ENCODE measurements around the gene FYCO1. TPM values are rescaled to one million over a fixed set of nuclear protein-coding genes. Genes with fewer than 3 reads are reported as not detected.

FYCO1 gene
- total RNA-seq, 1 donor from 2014 or later = 7.9 TPM

DNA sequence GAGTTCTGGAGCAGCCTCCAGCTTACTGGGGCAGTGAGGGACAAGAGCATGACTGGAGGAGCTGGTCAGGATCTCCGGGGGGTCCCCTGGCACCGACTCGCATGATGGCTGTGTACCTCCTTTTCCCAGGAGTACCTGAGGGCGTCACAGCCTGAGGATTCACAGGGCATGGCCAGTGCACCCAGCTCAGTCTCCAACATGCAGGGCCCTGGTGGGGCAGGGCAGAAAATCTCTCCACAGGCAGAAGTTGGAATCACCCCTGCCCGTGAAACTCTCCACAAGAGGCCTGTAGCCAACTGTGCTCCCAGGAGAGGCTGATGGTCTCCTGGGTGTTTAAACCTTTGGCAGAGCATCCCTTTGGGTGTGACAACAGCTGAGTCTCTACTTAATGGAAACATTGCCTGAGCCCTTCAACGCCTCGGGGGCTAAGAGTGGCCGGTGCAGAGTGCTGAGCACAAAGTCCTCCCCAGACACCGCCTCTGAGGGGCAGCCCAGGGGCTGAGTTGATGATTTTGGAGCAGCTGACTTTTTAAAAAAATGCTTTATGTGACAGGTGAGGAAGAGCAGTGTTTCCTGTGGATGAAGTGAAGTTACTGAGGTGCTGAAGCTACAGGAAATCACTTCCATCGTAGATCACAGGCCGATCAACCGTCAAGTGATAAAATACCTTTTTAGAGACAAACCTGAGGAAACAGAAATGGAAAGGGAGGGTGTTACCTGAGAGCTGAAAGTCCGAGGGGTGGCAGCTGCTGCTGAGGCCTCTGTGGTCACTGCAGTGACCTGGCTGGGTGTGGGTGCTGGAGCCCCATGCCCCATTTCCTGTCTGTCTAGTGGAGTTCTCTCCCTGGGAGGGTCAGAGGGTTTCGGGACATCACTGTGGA lies 74.2 kb downstream of the FYCO1 start:
- no peak overlapping the region for H3K4me3 ChIP-seq (ENCODE audit: low read depth, low read length)
- no peaks in the 10 kb centered on the region for H3K27me3 ChIP-seq (ENCODE audit: control insufficient read depth, insufficient read depth, low read length)
- TF ChIP-seq, protein P1, sequence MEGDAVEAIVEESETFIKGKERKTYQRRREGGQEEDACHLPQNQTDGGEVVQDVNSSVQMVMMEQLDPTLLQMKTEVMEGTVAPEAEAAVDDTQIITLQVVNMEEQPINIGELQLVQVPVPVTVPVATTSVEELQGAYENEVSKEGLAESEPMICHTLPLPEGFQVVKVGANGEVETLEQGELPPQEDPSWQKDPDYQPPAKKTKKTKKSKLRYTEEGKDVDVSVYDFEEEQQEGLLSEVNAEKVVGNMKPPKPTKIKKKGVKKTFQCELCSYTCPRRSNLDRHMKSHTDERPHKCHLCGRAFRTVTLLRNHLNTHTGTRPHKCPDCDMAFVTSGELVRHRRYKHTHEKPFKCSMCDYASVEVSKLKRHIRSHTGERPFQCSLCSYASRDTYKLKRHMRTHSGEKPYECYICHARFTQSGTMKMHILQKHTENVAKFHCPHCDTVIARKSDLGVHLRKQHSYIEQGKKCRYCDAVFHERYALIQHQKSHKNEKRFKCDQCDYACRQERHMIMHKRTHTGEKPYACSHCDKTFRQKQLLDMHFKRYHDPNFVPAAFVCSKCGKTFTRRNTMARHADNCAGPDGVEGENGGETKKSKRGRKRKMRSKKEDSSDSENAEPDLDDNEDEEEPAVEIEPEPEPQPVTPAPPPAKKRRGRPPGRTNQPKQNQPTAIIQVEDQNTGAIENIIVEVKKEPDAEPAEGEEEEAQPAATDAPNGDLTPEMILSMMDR (IDR thresholded peaks at IDR 0.05; ENCODE audit: insufficient read depth, low read length, severe bottlenecking) = no peak
- FAIRE-seq (no peak), DNase-seq (ENCODE audit: low read depth) (no peak)
- no peaks in the 10 kb centered on the region for H3K36me3 ChIP-seq (ENCODE audit: control insufficient read depth, insufficient read depth, low read length)

DNA sequence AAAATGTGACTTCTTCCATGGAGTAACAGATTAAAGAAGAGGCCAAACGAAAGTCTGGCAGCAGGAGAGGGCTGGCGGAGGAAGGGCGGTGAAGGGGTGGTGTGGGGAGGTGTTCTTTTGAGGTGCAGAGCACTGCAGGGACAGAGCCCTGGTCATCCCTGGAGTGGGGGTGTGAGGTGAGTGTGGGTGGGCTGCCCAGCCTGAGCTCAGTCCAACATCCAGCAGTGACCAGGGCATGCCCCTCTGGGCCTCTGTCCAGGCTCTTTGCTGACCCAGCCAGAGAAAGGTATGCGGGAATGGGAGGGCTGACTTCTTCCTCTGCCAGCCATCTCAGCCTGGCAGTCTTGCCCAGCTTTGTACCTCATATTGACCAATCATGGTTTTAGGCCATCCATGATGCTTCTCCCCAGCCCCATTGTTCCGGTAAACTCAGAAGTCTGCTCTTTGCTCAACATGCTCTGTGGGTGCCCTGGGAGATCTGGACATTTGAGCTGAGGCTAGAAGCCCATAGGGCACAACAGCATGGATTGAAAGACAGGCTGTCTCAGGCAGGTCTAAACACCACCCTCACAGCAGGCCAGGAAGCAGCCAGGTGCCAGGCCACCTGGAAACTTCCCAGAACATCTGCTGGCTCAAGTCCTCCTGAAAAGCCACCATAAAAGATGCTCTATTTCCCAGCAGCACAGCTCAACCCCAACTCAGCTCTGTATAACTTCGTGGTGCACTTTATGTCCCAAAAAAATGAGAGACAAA lies 78.3 kb downstream of the FYCO1 start:
- peak; percentile 27 for DNase-seq (ENCODE audit: low read depth)
- no peak overlapping the region for H3K4me3 ChIP-seq (ENCODE audit: low read depth, low read length)
- TF ChIP-seq, protein P1 (IDR thresholded peaks at IDR 0.05; ENCODE audit: insufficient read depth, low read length, severe bottlenecking) = no peak
- H3K27me3 ChIP-seq (ENCODE audit: control insufficient read depth, insufficient read depth, low read length) = peaks cover 5% of the 10 kb centered on the region
- no peak for FAIRE-seq
- no peaks in the 10 kb centered on the region for H3K36me3 ChIP-seq (ENCODE audit: control insufficient read depth, insufficient read depth, low read length)

DNA sequence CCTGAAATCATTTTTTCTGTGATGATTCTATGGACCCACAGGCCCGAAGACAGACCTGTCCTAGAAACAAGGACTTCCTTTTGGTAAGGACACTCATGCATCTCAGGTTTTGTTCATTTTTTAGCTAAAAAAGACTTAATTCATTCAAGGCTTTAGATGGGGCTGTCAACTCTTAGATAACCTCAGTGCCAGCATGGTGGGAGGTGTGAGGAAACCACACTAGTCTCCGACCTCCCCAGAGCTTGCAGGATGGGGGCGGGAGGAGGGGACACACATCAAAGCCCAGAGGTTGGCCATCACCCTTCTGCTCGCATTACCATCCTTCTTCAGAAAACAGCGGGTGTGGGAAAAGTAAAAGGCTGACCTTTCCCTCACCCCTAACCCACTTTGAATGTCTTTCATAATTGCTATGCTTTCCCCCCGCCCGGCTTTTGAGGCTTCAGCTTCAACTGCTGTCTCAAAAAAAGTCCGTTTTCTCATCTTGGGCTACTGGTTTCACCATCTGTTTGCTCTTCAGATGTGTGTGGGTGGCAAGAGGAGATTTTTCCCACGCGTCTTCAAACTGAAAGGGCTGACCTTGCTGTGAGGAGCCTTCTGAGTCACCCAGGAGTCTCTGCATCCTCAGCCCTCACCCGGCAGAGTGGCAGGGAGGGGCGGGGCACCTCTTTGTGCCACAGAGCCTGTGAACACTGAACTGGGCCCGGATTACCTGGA lies 79.9 kb downstream of the FYCO1 start:
- no peaks in the 10 kb centered on the region for H3K36me3 ChIP-seq (ENCODE audit: control insufficient read depth, insufficient read depth, low read length)
- peak; percentile 91 for DNase-seq (ENCODE audit: low read depth)
- H3K27me3 ChIP-seq (ENCODE audit: control insufficient read depth, insufficient read depth, low read length) = peaks cover 5% of the 10 kb centered on the region
- TF ChIP-seq, protein P1 (IDR thresholded peaks at IDR 0.05; ENCODE audit: insufficient read depth, low read length, severe bottlenecking) = no peak
- FAIRE-seq = peak; percentile 94
- no peak overlapping the region for H3K4me3 ChIP-seq (ENCODE audit: low read depth, low read length)

DNA sequence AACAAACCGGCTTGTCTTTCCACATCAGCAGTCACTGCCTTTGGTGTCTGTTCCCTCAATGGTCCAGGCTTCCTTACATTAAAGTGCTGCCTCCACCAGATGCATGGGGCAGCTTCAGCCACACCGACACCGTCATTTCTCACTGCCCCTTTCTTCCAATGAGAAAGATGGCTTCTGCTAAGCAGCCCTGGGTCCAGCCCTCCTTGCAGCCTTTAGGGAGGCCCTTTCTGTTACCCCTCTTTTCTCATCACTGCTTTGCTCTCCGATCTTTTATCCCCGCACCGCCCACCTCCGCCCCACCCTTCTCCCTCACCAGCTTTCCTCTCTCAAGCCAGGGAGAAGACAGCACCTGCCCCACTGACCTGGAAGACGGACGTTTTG lies 80.6 kb downstream of the FYCO1 start:
- H3K36me3 ChIP-seq (ENCODE audit: control insufficient read depth, insufficient read depth, low read length) = no peaks in the 10 kb centered on the region
- TF ChIP-seq, protein P1 (IDR thresholded peaks at IDR 0.05; ENCODE audit: insufficient read depth, low read length, severe bottlenecking) = no peak
- DNase-seq (ENCODE audit: low read depth) (no peak), FAIRE-seq (no peak)
- peaks cover 5% of the 10 kb centered on the region for H3K27me3 ChIP-seq (ENCODE audit: control insufficient read depth, insufficient read depth, low read length)
- no peak overlapping the region for H3K4me3 ChIP-seq (ENCODE audit: low read depth, low read length)

DNA sequence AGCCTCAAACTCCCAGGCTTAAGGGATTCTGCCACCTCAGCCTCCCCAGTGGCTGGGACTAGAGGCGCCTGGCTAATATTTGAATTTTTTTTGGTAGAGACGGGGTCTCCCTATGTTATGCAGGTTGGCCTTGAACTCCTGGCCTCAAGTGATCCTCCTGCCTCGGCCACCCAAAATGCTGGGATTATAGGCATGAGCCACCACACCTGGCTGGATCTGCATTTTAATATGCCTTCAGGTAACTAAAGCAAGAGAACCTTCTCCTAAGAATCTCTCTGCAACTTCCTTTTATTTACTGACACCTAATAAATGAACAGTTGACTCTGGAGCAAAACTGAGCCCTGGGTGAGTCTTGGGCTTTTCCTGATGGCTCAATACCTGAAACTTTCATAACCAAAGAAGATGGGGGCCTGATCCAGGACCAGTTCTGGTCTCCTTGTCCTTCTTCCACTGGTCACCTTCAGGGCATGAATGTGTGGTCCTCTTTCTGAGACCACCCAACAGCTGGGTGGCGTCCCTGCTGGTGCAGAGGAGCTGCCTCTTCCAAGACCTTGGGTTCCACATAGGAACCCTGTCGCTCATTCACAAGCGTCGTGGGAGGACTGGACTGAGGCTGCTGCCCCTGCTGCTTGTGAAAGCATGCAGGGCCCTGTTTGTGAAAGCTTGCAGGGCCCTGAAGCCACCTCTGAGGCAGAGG lies 81.1 kb downstream of the FYCO1 start:
- TF ChIP-seq, protein P1 (IDR thresholded peaks at IDR 0.05; ENCODE audit: insufficient read depth, low read length, severe bottlenecking) = no peak
- DNase-seq (ENCODE audit: low read depth) = no peak
- H3K4me3 ChIP-seq (ENCODE audit: low read depth, low read length) = no peak overlapping the region
- H3K36me3 ChIP-seq (ENCODE audit: control insufficient read depth, insufficient read depth, low read length) = no peaks in the 10 kb centered on the region
- H3K27me3 ChIP-seq (ENCODE audit: control insufficient read depth, insufficient read depth, low read length) = peaks cover 5% of the 10 kb centered on the region
- FAIRE-seq = no peak
